ENCODE data around the gene DLST.

Gene DLST

GRCh38 chr14:74896400-74896799, 14.7 kb downstream of the DLST start:
- DNase-seq (ENCODE audit: low spot score) = no peak

GRCh38 chr14:74897642-74898041, 15.9 kb downstream of the DLST start:
- no peak for DNase-seq (ENCODE audit: low spot score)

GRCh38 chr14:74898083-74898482, 16.4 kb downstream of the DLST start:
- no peak for DNase-seq (ENCODE audit: low spot score)

- no peak for DNase-seq (ENCODE audit: low spot score)
Observed at GRCh38 chr14:74898694-74899093, 17.0 kb downstream of the DLST start.

- no peak for DNase-seq (ENCODE audit: low spot score)
Observed at GRCh38 chr14:74902941-74903705, 21.4 kb downstream of the DLST start.

- DNase-seq (ENCODE audit: low spot score) = no peak
Observed at GRCh38 chr14:74904635-74905503, 23.2 kb downstream of the DLST start.

- DNase-seq (ENCODE audit: low spot score) = peak; percentile 78
Observed at GRCh38 chr14:74905595-74906142, 24.0 kb downstream of the DLST start.

GRCh38 chr14:74906925-74907521, 25.3 kb downstream of the DLST start:
- DNase-seq (ENCODE audit: low spot score) = no peak

- no peak for DNase-seq (ENCODE audit: low spot score)
Observed at GRCh38 chr14:74907744-74908143, 26.0 kb downstream of the DLST start.

- no peak for DNase-seq (ENCODE audit: low spot score)
Observed at GRCh38 chr14:74908861-74909341, 27.2 kb downstream of the DLST start.

GRCh38 chr14:74909501-74909900, 27.8 kb downstream of the DLST start:
- DNase-seq (ENCODE audit: low spot score) = no peak

GRCh38 chr14:74909911-74910310, 28.2 kb downstream of the DLST start:
- DNase-seq (ENCODE audit: low spot score) = no peak

GRCh38 chr14:74910556-74910955, 28.8 kb downstream of the DLST start:
- DNase-seq (ENCODE audit: low spot score) = no peak

GRCh38 chr14:74911221-74911620, 29.5 kb downstream of the DLST start:
- no peak for DNase-seq (ENCODE audit: low spot score)

- no peak for DNase-seq (ENCODE audit: low spot score)
Observed at GRCh38 chr14:74911704-74912103, 30.0 kb downstream of the DLST start.

- no peak for DNase-seq (ENCODE audit: low spot score)
Observed at GRCh38 chr14:74912111-74912510, 30.4 kb downstream of the DLST start.

GRCh38 chr14:74912801-74913200, 31.1 kb downstream of the DLST start:
- DNase-seq (ENCODE audit: low spot score) = no peak

GRCh38 chr14:74913393-74913910, 31.7 kb downstream of the DLST start:
- no peak for DNase-seq (ENCODE audit: low spot score)

GRCh38 chr14:74913986-74914573, 32.4 kb downstream of the DLST start:
- DNase-seq (ENCODE audit: low spot score) = peak; percentile 87

GRCh38 chr14:74915426-74915825, 33.7 kb downstream of the DLST start:
- no peak for DNase-seq (ENCODE audit: low spot score)

- no peak for DNase-seq (ENCODE audit: low spot score)
Observed at GRCh38 chr14:74915826-74916225, 34.1 kb downstream of the DLST start.

- DNase-seq (ENCODE audit: low spot score) = no peak
Observed at GRCh38 chr14:74917178-74917543, 35.4 kb downstream of the DLST start.

Measured in hepatic stellate cell (primary cell).